Aorta (tissue), 5 donors: ENCODE measurements around the gene ARHGAP26. TPM values are rescaled to one million over a fixed set of nuclear protein-coding genes. Genes with fewer than 3 reads are reported as not detected.

Experiments
- ATAC-seq: fragments of 200-7000 bp; cut with Tn5 transposase; one replicate; pipeline ENCODE4 v1.9.1; 2022; ENCODE audit warnings: moderate library complexity; ENCODE audit not compliant: low FRiP score
- DNase-seq, 2 donors: peaks; one replicate each; pipeline ENCODE4 v3.0.0-alpha.2; 2020
- H3K27ac ChIP-seq, 2 donors: one replicate each; pipeline ENCODE4 v1.5.1; 2013; ENCODE audit warnings: low read length in 2 of 2, mild to moderate bottlenecking in 2 of 2, moderate library complexity in 2 of 2, control low read depth in 1 of 2, inconsistent platforms in 1 of 2, low read depth in 1 of 2
- H3K27me3 ChIP-seq, 2 donors: one replicate each; pipeline ENCODE4 v1.6.1; 2013; ENCODE audit warnings: control low read depth in 1 of 2, low read length in 1 of 2, mild to moderate bottlenecking in 1 of 2, moderate library complexity in 1 of 2; ENCODE audit not compliant: insufficient read depth in 2 of 2, control insufficient read depth in 1 of 2
- H3K36me3 ChIP-seq, 2 donors: one replicate each; pipeline ENCODE4 v1.6.1; 2013; ENCODE audit warnings: control low read depth in 1 of 2, low read length in 1 of 2, mild to moderate bottlenecking in 1 of 2; ENCODE audit not compliant: insufficient read depth in 2 of 2, control insufficient read depth in 1 of 2
- H3K4me1 ChIP-seq, 2 donors: one replicate each; pipeline ENCODE4 v1.6.1; 2013; ENCODE audit warnings: low read length in 2 of 2, control low read depth in 1 of 2, mild to moderate bottlenecking in 1 of 2, moderate library complexity in 1 of 2; ENCODE audit not compliant: insufficient read depth in 2 of 2, control insufficient read depth in 1 of 2
- H3K4me3 ChIP-seq, 2 donors: one replicate each; pipeline ENCODE4 v1.5.1; 2013; ENCODE audit warnings: low read length in 2 of 2, control low read depth in 1 of 2, mild to moderate bottlenecking in 1 of 2
- H3K9me3 ChIP-seq: one replicate; pipeline ENCODE4 v1.6.1; 2013; ENCODE audit warnings: mild to moderate bottlenecking, low read length; ENCODE audit not compliant: control insufficient read depth
- WGBS, 2 donors: extraction: QIAGEN DNeasy Blood & Tissue Kit; methylation state at CpG; one replicate each; pipeline ENCODE4 v1.1.7; 2013; 5-methylcytosine and 5-hydroxymethylcytosine counted together
- intact Hi-C, 2 donors: fragments of 100-400 bp; cut with DNase I; formaldehyde crosslinking; loops; one replicate each; pipeline versions ENCODE4 v1.14.2 to v1.15.0; 2022
- polyA plus RNA-seq, 2 donors: library from polyadenylated mRNA; stranded (reverse); fragments of 200-250 nt; gene quantifications; one replicate each; pipeline ENCODE4 v1.2.3, GENCODE V29; 2013
- total RNA-seq, 2 donors: library from RNA; stranded (reverse); fragmentation: NEBNext Ultra II Directional; extraction: Animal tissue kit (Norgen Biotek cat#: 25700); gene quantifications; one replicate each; pipeline ENCODE4 v1.2.1, GENCODE V29; 2021
- donor health status: healthy with polysubstance abuse.
- donor health status: Bipolar disorder and iron deficiency.
- donor health status: DM: no; HTN: no; CAD: no.
- donor health status: DM: no; HTN: no; CAD: no.
- donor health status: DM: yes; HTN: yes; CAD: no.

Gene ARHGAP26
- total and polyA plus RNA-seq, 4 donors, result 4.5 to 70.7 (median 29.6) TPM

GRCh38 chr5:143224672-143225071 is 454.5 kb downstream of the ARHGAP26 start:
- no peak overlapping the region for H3K4me3 ChIP-seq
- peaks cover 0 to 6% of the 10 kb centered on the region in 2 donors for H3K36me3 ChIP-seq
- no peaks in the 10 kb centered on the region for H3K4me1 ChIP-seq
- intact Hi-C loops, result no loop called here
- H3K27me3 ChIP-seq, result no peaks in the 10 kb centered on the region
- no peaks in the 10 kb centered on the region for H3K9me3 ChIP-seq
- WGBS, 2 donors, result 98 to 99% methylated on average over 5 of the region's 5 CpGs
- ATAC-seq, result no peak
- DNase-seq, result no peak
- no peak overlapping the region for H3K27ac ChIP-seq

DNA sequence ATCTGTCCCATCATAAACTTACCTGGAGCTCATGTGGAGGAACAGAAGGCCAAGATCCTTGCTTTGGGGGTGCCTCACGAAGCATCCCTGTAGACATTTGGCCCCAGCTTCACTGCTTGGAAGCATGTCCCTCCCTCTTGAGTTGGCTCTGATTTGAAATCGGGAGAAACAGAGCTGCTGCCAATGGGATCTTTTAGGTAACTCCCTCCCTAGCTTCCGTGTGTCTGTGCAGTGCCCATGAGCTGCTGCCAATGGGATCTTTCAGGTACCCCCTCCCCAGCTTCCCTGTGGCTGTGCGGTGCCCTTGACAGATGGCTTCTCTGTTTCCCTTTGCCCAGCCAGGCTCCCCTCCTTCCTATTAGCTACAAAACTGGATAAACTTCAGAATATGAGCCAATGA is 455.3 kb downstream of the ARHGAP26 start:
- peaks cover 0 to 6% of the 10 kb centered on the region in 2 donors for H3K36me3 ChIP-seq
- 93 to 96% methylated on average over 4 of the region's 4 CpGs for WGBS, 2 donors
- DNase-seq (no peak), ATAC-seq (no peak)
- intact Hi-C loops, result no loop called here
- H3K4me3 ChIP-seq, result no peak overlapping the region
- H3K27ac ChIP-seq, result no peak overlapping the region
- no peaks in the 10 kb centered on the region for H3K27me3 ChIP-seq
- H3K4me1 ChIP-seq, result no peaks in the 10 kb centered on the region
- H3K9me3 ChIP-seq, result no peaks in the 10 kb centered on the region

DNA sequence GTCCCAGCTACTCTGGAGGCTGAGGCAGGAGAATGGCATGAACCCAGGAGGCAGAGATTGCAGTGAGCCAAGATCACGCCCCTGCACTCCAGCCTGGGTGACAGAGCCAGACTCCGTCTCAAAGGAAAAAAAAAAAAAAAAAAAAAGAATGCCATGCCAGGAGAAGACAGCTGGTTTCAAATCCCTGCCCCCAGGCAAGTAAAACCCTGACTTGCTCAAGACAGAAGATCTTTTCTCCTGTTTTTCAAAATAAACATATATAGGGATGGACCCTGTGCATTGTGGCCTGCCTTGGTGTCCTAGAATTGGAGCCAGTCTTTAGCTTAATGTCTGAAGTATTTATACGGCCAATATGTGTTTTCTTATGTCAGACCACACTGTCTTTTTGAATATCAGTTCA is 456.2 kb downstream of the ARHGAP26 start:
- H3K4me1 ChIP-seq, result no peaks in the 10 kb centered on the region
- no peaks in the 10 kb centered on the region for H3K27me3 ChIP-seq
- intact Hi-C loops, result no loop called here
- H3K36me3 ChIP-seq, result peaks cover 0 to 6% of the 10 kb centered on the region in 2 donors
- WGBS, 2 donors, result 65 to 69% methylated on average over 3 of the region's 3 CpGs
- DNase-seq (no peak), ATAC-seq (no peak)
- H3K9me3 ChIP-seq, result no peaks in the 10 kb centered on the region
- no peak overlapping the region for H3K27ac ChIP-seq
- no peak overlapping the region for H3K4me3 ChIP-seq

- Histone ChIP-seq H3K36me3 (peaks cover 0 to 6% of the 10 kb centered on the region in 2 donors), H3K9me3 (no peaks in the 10 kb centered on the region), H3K27me3 (no peaks in the 10 kb centered on the region), H3K4me3 (no peak overlapping the region), H3K4me1 (no peaks in the 10 kb centered on the region), H3K27ac (no peak overlapping the region)
- intact Hi-C loops, result no loop called here
- 97% methylated on average over 3 of the region's 3 CpGs for WGBS, 2 donors
- DNase-seq (no peak), ATAC-seq (no peak)
Measured at GRCh38 chr5:143226872-143227271, 456.7 kb downstream of the ARHGAP26 start.

GRCh38 chr5:143227301-143227700 is 457.1 kb downstream of the ARHGAP26 start:
- H3K36me3 ChIP-seq, result peaks cover 0 to 6% of the 10 kb centered on the region in 2 donors
- intact Hi-C loops, result no loop called here
- H3K9me3 ChIP-seq, result no peaks in the 10 kb centered on the region
- DNase-seq (no peak), ATAC-seq (no peak)
- no peaks in the 10 kb centered on the region for H3K4me1 ChIP-seq
- no peak overlapping the region for H3K4me3 ChIP-seq
- WGBS, 2 donors, result 94 to 99% methylated on average over 6 of the region's 6 CpGs
- no peaks in the 10 kb centered on the region for H3K27me3 ChIP-seq
- H3K27ac ChIP-seq, result no peak overlapping the region

DNA sequence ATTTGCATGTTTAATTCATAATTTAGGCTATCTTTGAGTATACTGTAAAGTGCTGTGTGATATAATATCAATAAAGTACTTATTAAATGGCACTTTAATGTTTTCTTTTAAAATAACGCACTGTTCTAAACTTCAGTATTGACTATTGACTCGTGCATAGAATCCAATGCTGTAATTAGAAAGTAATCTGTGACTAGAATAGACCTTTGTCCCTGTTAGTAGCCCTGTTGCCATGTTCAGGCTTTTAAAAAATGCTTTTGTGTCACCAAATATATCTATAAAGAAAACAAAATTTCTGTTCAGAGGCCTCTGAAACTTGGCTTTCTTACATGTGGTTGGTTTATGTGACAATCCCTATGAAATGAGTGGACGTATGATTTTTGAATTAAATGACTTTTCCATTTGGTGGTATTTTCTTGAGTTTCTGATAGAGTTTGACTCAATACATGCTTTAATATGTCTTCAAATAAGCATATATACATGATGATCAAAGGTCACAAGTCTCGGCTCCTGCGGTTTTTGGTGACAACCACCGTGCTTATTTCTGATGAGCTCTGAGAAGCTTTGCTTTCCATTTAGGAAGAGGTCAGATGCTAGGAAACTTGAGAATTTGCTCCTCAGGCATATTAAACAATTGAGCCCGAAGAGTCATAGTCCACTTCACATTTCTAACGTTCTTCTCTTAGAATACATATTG is 458.6 kb downstream of the ARHGAP26 start:
- ATAC-seq, result no peak
- Histone ChIP-seq H3K27ac (no peak overlapping the region), H3K9me3 (no peaks in the 10 kb centered on the region), H3K4me3 (no peak overlapping the region), H3K36me3 (peaks cover 0 to under 1% of the 10 kb centered on the region in 2 donors), H3K4me1 (no peaks in the 10 kb centered on the region), H3K27me3 (no peaks in the 10 kb centered on the region)
- DNase-seq, result no peak
- intact Hi-C loops, result no loop called here
- 88 to 91% methylated on average over 8 of the region's 8 CpGs for WGBS, 2 donors

- H3K4me1 ChIP-seq, result no peaks in the 10 kb centered on the region
- no peak for ATAC-seq
- no peak overlapping the region for H3K4me3 ChIP-seq
- 87 to 88% methylated on average over 8 of the region's 8 CpGs for WGBS, 2 donors
- H3K9me3 ChIP-seq, result no peaks in the 10 kb centered on the region
- H3K27me3 ChIP-seq, result no peaks in the 10 kb centered on the region
- no peak for DNase-seq
- H3K36me3 ChIP-seq, result no peaks in the 10 kb centered on the region
- intact Hi-C loops, result no loop called here
- no peak overlapping the region for H3K27ac ChIP-seq
Measured at GRCh38 chr5:143229426-143229895, 459.3 kb downstream of the ARHGAP26 start.

- DNase-seq (no peak), ATAC-seq (peak; percentile 62)
- H3K9me3 ChIP-seq, result no peaks in the 10 kb centered on the region
- H3K27ac ChIP-seq, result no peak overlapping the region
- H3K4me1 ChIP-seq, result no peaks in the 10 kb centered on the region
- 76 to 81% methylated on average over 10 of the region's 10 CpGs for WGBS, 2 donors
- no peaks in the 10 kb centered on the region for H3K27me3 ChIP-seq
- H3K36me3 ChIP-seq, result no peaks in the 10 kb centered on the region
- no peak overlapping the region for H3K4me3 ChIP-seq
- intact Hi-C loops, result no loop called here
Measured at GRCh38 chr5:143229896-143230675, 459.9 kb downstream of the ARHGAP26 start.

DNA sequence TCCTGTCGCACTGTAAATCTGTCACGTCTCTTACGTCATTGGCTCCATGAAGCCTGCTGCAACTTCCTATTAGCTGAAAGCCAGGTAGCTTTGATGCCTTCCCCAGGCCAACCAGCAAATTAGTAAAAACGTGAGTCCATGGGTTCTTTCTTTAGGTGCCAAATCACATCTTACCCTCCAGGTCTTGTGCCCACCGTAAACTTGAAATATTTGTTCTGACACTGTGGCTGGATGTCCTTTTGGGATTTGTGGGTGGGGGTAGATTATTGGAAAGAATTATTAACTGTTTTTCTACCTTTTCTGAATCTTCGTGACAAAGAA is 460.5 kb downstream of the ARHGAP26 start:
- Histone ChIP-seq H3K4me3 (no peak overlapping the region), H3K9me3 (no peaks in the 10 kb centered on the region), H3K27ac (no peak overlapping the region), H3K27me3 (no peaks in the 10 kb centered on the region), H3K36me3 (no peaks in the 10 kb centered on the region), H3K4me1 (no peaks in the 10 kb centered on the region)
- ATAC-seq, result no peak
- WGBS, 2 donors, result 93% methylated on average over 6 of the region's 6 CpGs
- intact Hi-C loops, result no loop called here
- no peak for DNase-seq
